Measurements from ENCODE around the gene MAN1B1. TPM values are rescaled to one million over a fixed set of nuclear protein-coding genes. Genes with fewer than 3 reads are reported as not detected.
"Not testable (repeated sequence)": the region's sequence is repeated elsewhere in the genome, so short reads cannot be mapped to it uniquely, and the experiment has no call there.

The MAN1B1 gene
- total and polyA plus RNA-seq, 2 of the 8 experiments (the other 6 are each of a cell fraction or from before 2014, with no cell fraction given): 33.7 to 36.3 TPM

- POLR2A ChIA-PET (ENCODE audit: partially characterized antibody): interaction anchor here (1.1 to 1.5 kb wide), 2 partner anchors 10 to 43 kb away, joined by 3 read pairs; no protein-coding TSS in a partner anchor
Measured at GRCh38 chr9:137062798-137063197, 24.0 kb upstream of the MAN1B1 start.

More at GRCh38 chr9:137062798-137063197, 24.0 kb upstream of the MAN1B1 start:
- not testable (repeated sequence) for H2BK12ac ChIP-seq (ENCODE audit: low read depth, low read length); H3K27me3 ChIP-seq (replicated peaks in 1 of 4; ENCODE audit: control insufficient read depth in 3 of 4, extremely low read depth in 1 of 4, insufficient read depth in 3 of 4, low read length in 3 of 4); H4K8ac ChIP-seq (ENCODE audit: extremely low read depth, insufficient read depth, low read length); H2BK5ac ChIP-seq (ENCODE audit: low read depth, low read length); H3K79me2 ChIP-seq (ENCODE audit: control insufficient read depth in 1 of 2, insufficient read depth in 2 of 2, low read length in 2 of 2); H2AK5ac ChIP-seq (ENCODE audit: low read depth, low read length); H3K23ac ChIP-seq (ENCODE audit: insufficient read length); H3K4me3 ChIP-seq (ENCODE audit: extremely low read depth in 1 of 4, insufficient read depth in 2 of 4, low read depth in 3 of 4, low read length in 4 of 4); H3K9ac ChIP-seq (replicated peaks in 1 of 4; ENCODE audit: extremely low read depth in 1 of 4, low read depth in 3 of 4, low read length in 3 of 4); H2BK15ac ChIP-seq (ENCODE audit: low read length); H3K4me1 ChIP-seq (replicated peaks in 1 of 4; ENCODE audit: control insufficient read depth in 3 of 4, insufficient read depth in 4 of 4, low read length in 3 of 4); H3K27ac ChIP-seq (ENCODE audit: low read depth, low read length); H3K79me1 ChIP-seq (ENCODE audit: low read depth, low read length); H3K4me2 ChIP-seq (ENCODE audit: insufficient read depth in 1 of 2, low read depth in 2 of 2, low read length in 2 of 2); H3K9me3 ChIP-seq (ENCODE audit: insufficient read depth in 2 of 2, low read depth in 1 of 2, low read length in 1 of 2); DNase-seq (ENCODE audit: low read depth in 1 of 2, low spot score in 2 of 2); H3K4ac ChIP-seq (replicated peaks; ENCODE audit: insufficient read length, low read depth, low read length); H2AFZ ChIP-seq (ENCODE audit: low read length); H3K56ac ChIP-seq (replicated peaks; ENCODE audit: insufficient read length, low read depth, low read length); H4K5ac ChIP-seq (ENCODE audit: insufficient read length, low read depth, low read length); H2BK20ac ChIP-seq (ENCODE audit: low read length); H2BK120ac ChIP-seq (replicated peaks; ENCODE audit: low read depth, low read length); H3K14ac ChIP-seq (ENCODE audit: insufficient read length); H3K23me2 ChIP-seq (ENCODE audit: low read depth, low read length); H3K36me3 ChIP-seq (ENCODE audit: control insufficient read depth in 2 of 4, insufficient read depth in 4 of 4, low read length in 3 of 4); FAIRE-seq; H4K91ac ChIP-seq (replicated peaks; ENCODE audit: insufficient read length, low read length); H3K18ac ChIP-seq (ENCODE audit: extremely low read depth, low read length)
- 90% methylated on average over 4 of the region's 9 CpGs; no CpG with 5 or more reads in 1 of the 2 experiments for WGBS, 2 experiments (ENCODE audit: extremely low coverage in 1 of 2, insufficient coverage in 1 of 2, insufficient read length in 1 of 2, insufficient replicate concordance in 2 of 2, low coverage in 1 of 2, low lambda C conversion rate in 2 of 2, missing lambda C conversion rate in 1 of 2)
- CTCF ChIA-PET (ENCODE audit: partially characterized antibody): interaction anchor here (0.7 to 13.5 kb wide), 8 partner anchors 13 to 76 kb away, joined by 3 to 291 read pairs (median 40); partner anchors contain the start of genes ABCA2, FUT7, GRIN1 and MAN1B1
- peaks cover 8 to 10% of the 10 kb centered on the region in 2 experiments for H4K20me1 ChIP-seq (replicated peaks in 1 of 2; ENCODE audit: control insufficient read depth in 1 of 2, insufficient read depth in 2 of 2, low read length in 2 of 2)
